ENCODE results near the gene GATD1.
"Not testable (repeated sequence)": the region's sequence is repeated elsewhere in the genome, so short reads cannot be mapped to it uniquely, and the experiment has no call there.

Gene GATD1

GRCh38 chr11:745428-745827 lies 31.9 kb downstream of the GATD1 start (continued):
- no peak for TF ChIP-seq PATZ1 (CRISPR knock-in tag; IDR thresholded peaks at IDR 0.05; ENCODE audit: borderline replicate concordance)

- no peak for ATAC-seq
- TF ChIP-seq ZFP30 (CRISPR knock-in tag; IDR thresholded peaks at IDR 0.05): no peak
- no peak for TF ChIP-seq RARB (CRISPR knock-in tag; IDR thresholded peaks at IDR 0.05)
- TF ChIP-seq SNAI2 (CRISPR knock-in tag; IDR thresholded peaks at IDR 0.05): no peak
- TF ChIP-seq GLIS3 (CRISPR knock-in tag; IDR thresholded peaks at IDR 0.05): no peak
- TF ChIP-seq CREB5 (CRISPR knock-in tag; IDR thresholded peaks at IDR 0.05; ENCODE audit: low read depth): no peak
- no peak for TF ChIP-seq BACH2 (CRISPR knock-in tag; IDR thresholded peaks at IDR 0.05; ENCODE audit: borderline replicate concordance)
- no peak for TF ChIP-seq POU6F1 (CRISPR knock-in tag; IDR thresholded peaks at IDR 0.05; ENCODE audit: borderline replicate concordance, low read depth)
- no peak for TF ChIP-seq ZNF8 (CRISPR knock-in tag; IDR thresholded peaks at IDR 0.05)
- TF ChIP-seq ZC3H10 (CRISPR knock-in tag; IDR thresholded peaks at IDR 0.05): no peak
- no peak for TF ChIP-seq OSR1 (CRISPR knock-in tag; IDR thresholded peaks at IDR 0.05)
- no peak for TF ChIP-seq ZFP3 (CRISPR knock-in tag; IDR thresholded peaks at IDR 0.05)
- TF ChIP-seq ZNF70 (CRISPR knock-in tag; IDR thresholded peaks at IDR 0.05): no peak
- TF ChIP-seq ZNF565 (CRISPR knock-in tag; conservative IDR thresholded peaks at IDR 0.05; ENCODE audit: low read depth): no peak
- no peak for TF ChIP-seq TCF4 (CRISPR knock-in tag; IDR thresholded peaks at IDR 0.05; ENCODE audit: borderline replicate concordance)
Measured at GRCh38 chr11:742571-743201, 34.6 kb downstream of the GATD1 start.

GRCh38 chr11:742156-742546 lies 35.1 kb downstream of the GATD1 start:
- no peak for ATAC-seq
- no peak for TF ChIP-seq ISL1 (CRISPR knock-in tag; IDR thresholded peaks at IDR 0.05)
- TF ChIP-seq GLIS3 (CRISPR knock-in tag; IDR thresholded peaks at IDR 0.05): no peak
- TF ChIP-seq CSDC2 (CRISPR knock-in tag; IDR thresholded peaks at IDR 0.05): no peak
- TF ChIP-seq OSR1 (CRISPR knock-in tag; IDR thresholded peaks at IDR 0.05): no peak
- TF ChIP-seq POU6F1 (CRISPR knock-in tag; IDR thresholded peaks at IDR 0.05; ENCODE audit: borderline replicate concordance, low read depth): no peak
- no peak for TF ChIP-seq TSHZ2 (CRISPR knock-in tag; IDR thresholded peaks at IDR 0.05)
- TF ChIP-seq PPARA (CRISPR knock-in tag; IDR thresholded peaks at IDR 0.05; ENCODE audit: borderline replicate concordance): no peak
- no peak for TF ChIP-seq PATZ1 (CRISPR knock-in tag; IDR thresholded peaks at IDR 0.05; ENCODE audit: borderline replicate concordance)
- TF ChIP-seq CREB5 (CRISPR knock-in tag; IDR thresholded peaks at IDR 0.05; ENCODE audit: low read depth): no peak
- no peak for TF ChIP-seq ZFP3 (CRISPR knock-in tag; IDR thresholded peaks at IDR 0.05)
- no peak for TF ChIP-seq ZC3H10 (CRISPR knock-in tag; IDR thresholded peaks at IDR 0.05)
- no peak for TF ChIP-seq TCF4 (CRISPR knock-in tag; IDR thresholded peaks at IDR 0.05; ENCODE audit: borderline replicate concordance)
- TF ChIP-seq SNAI2 (CRISPR knock-in tag; IDR thresholded peaks at IDR 0.05): no peak
- TF ChIP-seq ZNF565 (CRISPR knock-in tag; conservative IDR thresholded peaks at IDR 0.05; ENCODE audit: low read depth): no peak
- no peak for TF ChIP-seq ZNF70 (CRISPR knock-in tag; IDR thresholded peaks at IDR 0.05)
- no peak for TF ChIP-seq BACH2 (CRISPR knock-in tag; IDR thresholded peaks at IDR 0.05; ENCODE audit: borderline replicate concordance)

GRCh38 chr11:737899-738298 lies 39.4 kb downstream of the GATD1 start:
- not testable (repeated sequence) for ATAC-seq

All from SK-N-SH treated with all-trans-retinoic acid at 6 μM for 48 hours (cell line).